Upper lobe of left lung (tissue), 6 donors: Measurements from ENCODE around the gene BRD7. TPM values are rescaled to one million over a fixed set of nuclear protein-coding genes. Genes with fewer than 3 reads are reported as not detected.

Experiments
- ATAC-seq, 2 donors: fragments of 200-7000 bp; cut with Tn5 transposase; one replicate each; pipeline ENCODE4 v1.9.1; 2022; ENCODE audit warnings: mild to moderate bottlenecking in 2 of 2, moderate library complexity in 2 of 2; ENCODE audit not compliant: low FRiP score in 2 of 2
- DNase-seq, 2 donors: peaks; one replicate each; pipeline ENCODE4 v3.0.0-alpha.2; 2019 to 2020
- H3K27ac ChIP-seq, 4 donors: fragments of 200-600 bp; sonication (generic); one replicate each; pipeline ENCODE4 v1.5.1; 2016 to 2019
- H3K27me3 ChIP-seq, 4 donors: fragments of 200-600 bp; sonication (generic); one replicate each; pipeline ENCODE4 v1.5.1; 2017 to 2019
- H3K36me3 ChIP-seq, 4 donors: fragments of 200-600 bp; sonication (generic); one replicate each; pipeline ENCODE4 v1.5.1; 2016 to 2019
- H3K4me1 ChIP-seq, 4 donors: fragments of 200-600 bp; sonication (generic); one replicate each; pipeline ENCODE4 v1.5.1; 2018 to 2019
- H3K4me3 ChIP-seq, 4 donors: fragments of 200-600 bp; sonication (generic); one replicate each; pipeline ENCODE4 v1.5.1; 2017 to 2019; ENCODE audit warnings: mild to moderate bottlenecking in 2 of 4, moderate library complexity in 1 of 4
- H3K9me3 ChIP-seq, 4 donors: fragments of 200-600 bp; sonication (generic); one replicate each; pipeline ENCODE4 v1.5.1; 2018 to 2019
- CTCF ChIP-seq, 6 experiments: fragments of 450-650 bp in 4 of 6; fragments of 200-600 bp in 2 of 6; sonication (generic) in 2 of 6; IDR thresholded peaks; one replicate each; pipeline ENCODE4 v1.5.1; 2016 to 2019; ENCODE audit warnings: antibody characterized with exemption in 6 of 6
- EP300 ChIP-seq, 4 donors: sonication (generic); formaldehyde crosslinking; IDR thresholded peaks; one replicate each; pipeline ENCODE4 v1.5.1; 2017; ENCODE audit warnings: antibody characterized with exemption in 4 of 4, control low read depth in 2 of 4
- POLR2A ChIP-seq, 4 donors: fragments of 450-650 bp; IDR thresholded peaks; one replicate each; pipeline ENCODE4 v1.5.1; 2016 to 2017; ENCODE audit warnings: antibody characterized with exemption in 4 of 4, mild to moderate bottlenecking in 2 of 4
- POLR2AphosphoS5 ChIP-seq, 2 donors: sonication (generic); formaldehyde crosslinking; IDR thresholded peaks; one replicate each; pipeline ENCODE4 v1.5.1; 2017; ENCODE audit warnings: antibody characterized with exemption in 2 of 2
- WGBS, 2 donors: methylation state at CpG; one replicate each; pipeline ENCODE4 v1.1.5; 2017 to 2018; 5-methylcytosine and 5-hydroxymethylcytosine counted together
- total RNA-seq, 6 donors: library from RNA; depleted of rRNA in 4 of 6; stranded (reverse); fragments of >200 nt in 4 of 6; gene quantifications; one replicate each; pipeline versions ENCODE4 v1.1.0 to v1.2.1, GENCODE V29; 2016 to 2021
- donor health status: DM: no; HTN: no; CAD: no; lungs with moderate emphysema.
- donor health status: DM: no; HTN: yes; CAD: no; lungs with severe emphysema.

The BRD7 gene
- total RNA-seq, 6 donors from 2014 or later: 41.5 to 68.2 (median 53.4) TPM

- Histone ChIP-seq H3K9me3 (no peaks in the 10 kb centered on the region), H3K27ac (no peak overlapping the region), H3K27me3 (no peaks in the 10 kb centered on the region), H3K4me1 (no peaks in the 10 kb centered on the region), H3K36me3 (no peaks in the 10 kb centered on the region), H3K4me3 (no peak overlapping the region)
- ATAC-seq (no peak), DNase-seq (no peak)
- 74 to 81% methylated on average over 7 of the region's 7 CpGs for WGBS, 2 donors
- TF ChIP-seq POLR2A (IDR thresholded peaks at IDR 0.05): no peak
- TF ChIP-seq EP300 (IDR thresholded peaks at IDR 0.05): no peak
- TF ChIP-seq POLR2AphosphoS5 (IDR thresholded peaks at IDR 0.05): no peak
Measured at GRCh38 chr16:50408001-50408561, 39.3 kb upstream of the BRD7 start.

DNA sequence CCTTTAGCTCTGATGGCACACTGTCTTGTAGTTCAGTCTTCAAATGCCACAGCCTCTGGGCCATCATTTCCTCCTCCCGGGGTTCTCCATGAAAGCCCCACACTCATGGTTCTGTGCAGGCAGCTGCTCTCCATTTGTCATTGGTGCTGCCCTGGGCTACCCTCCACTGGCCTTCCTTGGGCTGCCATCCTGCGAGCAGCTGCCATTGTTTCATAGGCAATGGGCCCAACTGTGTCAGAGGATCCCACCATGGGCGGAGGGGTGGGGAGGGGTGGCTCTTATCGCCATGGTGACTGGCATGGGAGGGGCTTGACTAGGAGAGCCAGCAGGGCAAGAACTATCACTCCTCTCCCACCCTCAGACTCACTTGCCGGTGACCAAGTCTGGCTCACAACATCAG lies 38.6 kb upstream of the BRD7 start:
- ATAC-seq: no peak
- no peak overlapping the region for H3K4me3 ChIP-seq
- 73 to 84% methylated on average over 4 to 5 of the region's 5 CpGs for WGBS, 2 donors

DNA sequence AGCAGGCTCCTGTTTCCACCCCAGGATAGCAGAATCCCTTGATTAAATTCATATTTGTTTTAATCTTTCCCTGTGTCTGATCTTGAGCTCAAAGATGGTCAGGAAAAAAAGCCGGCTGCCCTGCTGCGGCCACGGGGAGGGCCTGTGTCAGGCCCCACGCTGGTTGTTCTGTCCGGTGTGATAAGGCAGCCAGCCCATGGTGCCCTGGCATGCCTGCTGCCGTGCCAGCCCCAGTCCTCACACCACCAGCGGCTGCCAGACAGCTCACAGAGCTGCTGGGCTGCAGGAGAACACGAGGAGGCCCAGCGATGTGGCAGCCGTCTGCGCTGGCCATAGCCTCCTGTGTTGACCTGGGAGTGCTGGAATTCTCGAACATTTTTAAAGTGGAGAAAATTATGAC lies 34.7 kb upstream of the BRD7 start:
- H3K4me1 ChIP-seq: no peaks in the 10 kb centered on the region
- no peaks in the 10 kb centered on the region for H3K9me3 ChIP-seq
- H3K27me3 ChIP-seq: no peaks in the 10 kb centered on the region
- H3K36me3 ChIP-seq: no peaks in the 10 kb centered on the region
- no peak for ATAC-seq
- 74 to 90% methylated on average over 7 to 12 of the region's 12 CpGs for WGBS, 2 donors
- TF ChIP-seq EP300 (IDR thresholded peaks at IDR 0.05) (no peak), POLR2AphosphoS5 (IDR thresholded peaks at IDR 0.05) (no peak), POLR2A (IDR thresholded peaks at IDR 0.05) (no peak), CTCF (IDR thresholded peaks at IDR 0.05) (no peak)
- peak in 1 of 2 donors; percentile 69 for DNase-seq
- H3K27ac ChIP-seq: no peak overlapping the region
- H3K4me3 ChIP-seq: no peak overlapping the region

More for the DNA sequence above, 38.6 kb upstream of the BRD7 start:
- TF ChIP-seq POLR2A (IDR thresholded peaks at IDR 0.05) (no peak), CTCF (IDR thresholded peaks at IDR 0.05) (no peak), EP300 (IDR thresholded peaks at IDR 0.05) (no peak), POLR2AphosphoS5 (IDR thresholded peaks at IDR 0.05) (no peak)
- Histone ChIP-seq H3K36me3 (no peaks in the 10 kb centered on the region), H3K27me3 (no peaks in the 10 kb centered on the region), H3K9me3 (no peaks in the 10 kb centered on the region), H3K4me1 (no peaks in the 10 kb centered on the region), H3K27ac (no peak overlapping the region)
- no peak for DNase-seq

DNA sequence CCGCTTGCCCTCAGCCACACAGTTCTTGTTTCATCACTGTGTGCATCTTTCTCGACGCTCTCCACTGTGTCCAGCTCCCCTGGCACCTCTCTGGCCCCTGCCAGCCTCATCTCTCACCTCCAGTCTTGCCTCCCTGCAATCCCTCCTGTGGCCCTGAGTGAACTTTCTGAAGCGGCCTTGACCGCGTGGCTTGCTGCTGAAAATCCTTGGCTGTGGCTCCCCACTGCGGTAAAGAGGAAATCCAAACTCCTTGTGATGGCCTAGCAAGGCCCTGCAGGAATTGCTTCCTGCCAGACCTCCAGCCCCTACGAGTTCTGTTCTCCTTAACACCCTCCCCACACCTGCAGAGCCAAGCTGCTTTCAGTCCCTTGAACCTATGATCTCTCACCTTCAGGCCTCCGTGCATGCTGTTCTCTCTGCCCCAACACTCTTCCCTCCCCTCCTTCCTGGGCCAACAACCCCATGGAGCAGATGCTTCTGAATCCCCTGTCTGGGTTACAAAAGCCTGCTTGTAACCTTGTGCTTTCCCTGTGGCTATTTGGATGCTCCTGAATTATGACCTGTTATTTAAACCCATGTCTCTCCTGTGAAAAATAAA lies 33.6 kb upstream of the BRD7 start:
- no peaks in the 10 kb centered on the region for H3K27me3 ChIP-seq
- no peaks in the 10 kb centered on the region for H3K36me3 ChIP-seq
- H3K4me3 ChIP-seq: no peak overlapping the region
- no peak for DNase-seq
- H3K27ac ChIP-seq: no peak overlapping the region
- WGBS, 2 donors: 83 to 84% methylated on average over 9 of the region's 9 CpGs
- H3K4me1 ChIP-seq: no peaks in the 10 kb centered on the region
- no peak for ATAC-seq
- H3K9me3 ChIP-seq: no peaks in the 10 kb centered on the region
- no peak for TF ChIP-seq CTCF (IDR thresholded peaks at IDR 0.05)
- TF ChIP-seq POLR2AphosphoS5 (IDR thresholded peaks at IDR 0.05): no peak
- no peak for TF ChIP-seq POLR2A (IDR thresholded peaks at IDR 0.05)
- TF ChIP-seq EP300 (IDR thresholded peaks at IDR 0.05): no peak

DNA sequence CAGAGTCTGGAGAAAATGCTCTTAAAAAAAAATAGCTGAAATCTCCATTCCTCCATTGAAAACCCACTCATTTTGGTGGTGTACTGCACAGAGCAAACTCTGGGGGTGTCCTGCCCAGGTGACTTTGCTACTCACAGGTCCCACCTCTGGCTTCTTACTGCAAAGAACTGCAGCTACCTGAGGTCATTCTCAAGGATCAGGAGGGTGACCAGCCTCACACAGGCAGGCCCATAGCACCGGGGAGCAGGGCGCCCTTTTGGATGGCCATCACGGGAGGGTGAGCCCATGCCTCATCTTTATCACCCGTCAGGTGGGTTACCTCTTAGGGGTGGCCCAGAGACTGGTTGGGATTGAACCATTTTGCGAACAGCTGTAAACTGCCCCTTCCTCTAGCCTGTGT lies 32.6 kb upstream of the BRD7 start:
- no peak for ATAC-seq
- no peaks in the 10 kb centered on the region for H3K4me1 ChIP-seq
- TF ChIP-seq POLR2AphosphoS5 (IDR thresholded peaks at IDR 0.05) (no peak), POLR2A (IDR thresholded peaks at IDR 0.05) (no peak), EP300 (IDR thresholded peaks at IDR 0.05) (no peak), CTCF (IDR thresholded peaks at IDR 0.05) (no peak)
- no peak overlapping the region for H3K4me3 ChIP-seq
- WGBS, 2 donors: 82 to 84% methylated on average over 3 to 5 of the region's 5 CpGs
- H3K9me3 ChIP-seq: no peaks in the 10 kb centered on the region
- no peak for DNase-seq
- H3K27ac ChIP-seq: no peak overlapping the region
- H3K36me3 ChIP-seq: no peaks in the 10 kb centered on the region
- H3K27me3 ChIP-seq: no peaks in the 10 kb centered on the region
